GM12875 (cell line): ENCODE results near the gene MAFG.

Source experiments
- H3K4me3 ChIP-seq: one replicate; pipeline ENCODE4 v1.5.1; 2011; ENCODE audit warnings: low read depth, low read length, control low read depth
- CTCF ChIP-seq: IDR thresholded peaks from 2 replicates; pipeline ENCODE4 v1.5.1; 2011; ENCODE audit warnings: low read depth, mild to moderate bottlenecking, control low read depth, inconsistent platforms, low read length, moderate library complexity, borderline replicate concordance; ENCODE audit not compliant: insufficient read depth

The MAFG gene

GRCh38 chr17:81967244-81967532, 39.7 kb upstream of the MAFG start:
- H3K4me3 ChIP-seq, result no peak overlapping the region
- TF ChIP-seq CTCF, result no peak

GRCh38 chr17:81966343-81967243, 39.1 kb upstream of the MAFG start:
- TF ChIP-seq CTCF, result no peak
- no peak overlapping the region for H3K4me3 ChIP-seq

- no peak overlapping the region for H3K4me3 ChIP-seq
Measured at GRCh38 chr17:81964081-81964849, 36.7 kb upstream of the MAFG start.

GRCh38 chr17:81962499-81963441, 35.2 kb upstream of the MAFG start:
- no peak overlapping the region for H3K4me3 ChIP-seq
- TF ChIP-seq CTCF, result no peak

More at GRCh38 chr17:81964081-81964849, 36.7 kb upstream of the MAFG start:
- TF ChIP-seq CTCF, result no peak

- H3K4me3 ChIP-seq, result no peak overlapping the region
- TF ChIP-seq CTCF, result no peak
Measured at GRCh38 chr17:81961521-81962498, 34.3 kb upstream of the MAFG start.

GRCh38 chr17:81961087-81961511, 33.6 kb upstream of the MAFG start, which contains the start of gene NOTUM:
Gene NOTUM (minus strand): TSS chr17:81961187. CDS start chr17:81960909, 278 bp downstream.
- TF ChIP-seq CTCF, result peak; percentile 35; the same call in 1 of the 2 replicates
- no peak within 1 kb of the TSS for H3K4me3 ChIP-seq
